ENCODE data around the gene STK33. TPM values are rescaled to one million over a fixed set of nuclear protein-coding genes. Genes with fewer than 3 reads are reported as not detected.

The STK33 gene
- total RNA-seq, 3 donors from 2014 or later, result 0.90 to 15.1 (median 3.4) TPM

DNA sequence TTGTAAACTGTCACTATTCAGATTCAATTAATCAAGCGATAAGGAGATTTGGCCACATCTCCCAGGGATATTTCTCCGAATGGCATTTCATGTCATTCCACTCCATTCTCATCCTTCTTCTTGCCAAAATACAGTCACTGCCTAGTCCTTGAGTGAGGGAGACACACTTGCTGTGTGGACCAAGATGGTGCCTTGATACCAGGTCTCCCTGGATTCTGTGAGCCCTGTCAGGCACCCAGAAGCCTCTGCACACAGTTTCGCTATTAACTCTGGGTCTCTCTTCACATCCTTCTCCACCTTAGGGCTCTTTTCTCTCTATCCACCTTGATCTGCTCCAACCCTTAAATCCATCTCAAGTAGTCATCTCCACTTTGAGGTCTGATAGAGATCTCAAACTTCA is 210.4 kb downstream of the STK33 start:
- Histone ChIP-seq H3K36me3 (ENCODE audit: low read depth) (no peaks in the 10 kb centered on the region), H3K4me1 (ENCODE audit: low read depth) (no peaks in the 10 kb centered on the region), H3K4me3 (no peak overlapping the region), H3K9me3 (no peaks in the 10 kb centered on the region)
- intact Hi-C loops (cut with DNase I, micrococcal nuclease), result no loop called here
- DNase-seq (no peak), ATAC-seq (no peak)
- TF ChIP-seq, protein P1, sequence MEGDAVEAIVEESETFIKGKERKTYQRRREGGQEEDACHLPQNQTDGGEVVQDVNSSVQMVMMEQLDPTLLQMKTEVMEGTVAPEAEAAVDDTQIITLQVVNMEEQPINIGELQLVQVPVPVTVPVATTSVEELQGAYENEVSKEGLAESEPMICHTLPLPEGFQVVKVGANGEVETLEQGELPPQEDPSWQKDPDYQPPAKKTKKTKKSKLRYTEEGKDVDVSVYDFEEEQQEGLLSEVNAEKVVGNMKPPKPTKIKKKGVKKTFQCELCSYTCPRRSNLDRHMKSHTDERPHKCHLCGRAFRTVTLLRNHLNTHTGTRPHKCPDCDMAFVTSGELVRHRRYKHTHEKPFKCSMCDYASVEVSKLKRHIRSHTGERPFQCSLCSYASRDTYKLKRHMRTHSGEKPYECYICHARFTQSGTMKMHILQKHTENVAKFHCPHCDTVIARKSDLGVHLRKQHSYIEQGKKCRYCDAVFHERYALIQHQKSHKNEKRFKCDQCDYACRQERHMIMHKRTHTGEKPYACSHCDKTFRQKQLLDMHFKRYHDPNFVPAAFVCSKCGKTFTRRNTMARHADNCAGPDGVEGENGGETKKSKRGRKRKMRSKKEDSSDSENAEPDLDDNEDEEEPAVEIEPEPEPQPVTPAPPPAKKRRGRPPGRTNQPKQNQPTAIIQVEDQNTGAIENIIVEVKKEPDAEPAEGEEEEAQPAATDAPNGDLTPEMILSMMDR (IDR thresholded peaks at IDR 0.05), result no peak

GRCh38 chr11:8383227-8383626 is 210.8 kb downstream of the STK33 start:
- Histone ChIP-seq H3K36me3 (ENCODE audit: low read depth) (no peaks in the 10 kb centered on the region), H3K9me3 (no peaks in the 10 kb centered on the region), H3K4me1 (ENCODE audit: low read depth) (no peaks in the 10 kb centered on the region), H3K4me3 (no peak overlapping the region)
- intact Hi-C loops (cut with DNase I, micrococcal nuclease), result no loop called here
- ATAC-seq, result no peak
- no peak for DNase-seq
- TF ChIP-seq, protein P1 (IDR thresholded peaks at IDR 0.05), result no peak

DNA sequence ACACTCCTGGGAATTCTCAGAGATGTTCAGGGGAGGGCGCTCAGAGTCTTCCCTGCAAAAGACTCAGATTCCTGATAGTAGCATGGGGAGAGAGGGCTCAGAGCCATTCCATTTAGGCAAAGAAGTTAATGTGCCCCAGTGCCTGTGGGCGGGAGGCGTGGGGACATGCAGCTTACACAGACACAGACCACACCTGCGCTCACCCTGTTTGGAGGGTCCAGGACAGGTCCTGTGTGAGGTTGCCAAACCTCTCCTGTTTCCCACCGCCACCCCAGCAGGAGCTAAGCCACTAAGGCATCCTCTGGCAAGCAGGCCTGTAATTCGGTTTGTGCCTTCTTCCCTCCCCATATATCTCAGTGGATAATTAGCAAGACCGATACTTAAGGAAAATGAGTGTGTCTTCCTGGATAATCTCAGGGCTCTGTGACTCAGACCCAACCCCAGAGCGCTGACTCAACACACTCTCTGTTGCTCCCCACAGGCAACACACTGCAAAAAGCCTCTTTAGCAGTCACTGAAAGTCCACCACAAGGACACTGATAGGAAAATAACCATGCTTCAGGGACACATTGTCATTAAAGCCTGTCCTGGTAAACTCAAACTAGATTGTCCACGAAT is 211.5 kb downstream of the STK33 start:
- intact Hi-C loops (cut with DNase I, micrococcal nuclease), result no loop called here
- H3K36me3 ChIP-seq (ENCODE audit: low read depth), result no peaks in the 10 kb centered on the region
- DNase-seq, result no peak
- ATAC-seq, result no peak
- H3K4me3 ChIP-seq, result no peak overlapping the region
- no peaks in the 10 kb centered on the region for H3K9me3 ChIP-seq
- H3K4me1 ChIP-seq (ENCODE audit: low read depth), result no peaks in the 10 kb centered on the region
- TF ChIP-seq, protein P1 (IDR thresholded peaks at IDR 0.05), result no peak

DNA sequence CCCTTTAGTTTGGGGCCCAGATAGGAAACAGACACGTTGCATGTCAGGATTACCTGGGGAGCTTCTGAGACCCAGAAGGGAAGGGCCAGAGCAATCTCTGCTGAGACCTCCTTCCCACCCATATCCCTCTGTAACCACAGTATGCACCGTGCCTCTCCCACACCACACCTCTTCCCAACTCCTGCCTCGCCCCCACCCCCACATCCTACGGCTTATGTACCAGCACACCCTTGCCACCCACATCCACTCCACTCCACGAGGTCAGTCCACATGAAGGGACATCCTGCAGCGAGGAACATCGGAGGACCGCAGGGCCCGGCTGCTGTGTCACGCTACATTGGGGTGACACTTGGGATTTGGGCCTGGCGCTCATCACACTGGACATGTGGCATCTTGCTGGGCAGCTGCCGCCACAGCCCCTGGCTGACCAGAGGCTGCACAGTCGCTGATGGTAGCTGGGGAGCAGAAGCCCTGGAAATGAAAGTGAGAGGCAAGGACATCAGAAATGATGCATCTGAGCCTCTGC is 212.1 kb downstream of the STK33 start:
- no peaks in the 10 kb centered on the region for H3K36me3 ChIP-seq (ENCODE audit: low read depth)
- TF ChIP-seq, protein P1 (IDR thresholded peaks at IDR 0.05), result no peak
- intact Hi-C loops (cut with DNase I, micrococcal nuclease), result no loop called here
- DNase-seq (no peak), ATAC-seq (no peak)
- no peak overlapping the region for H3K4me3 ChIP-seq
- H3K9me3 ChIP-seq, result no peaks in the 10 kb centered on the region
- H3K4me1 ChIP-seq (ENCODE audit: low read depth), result no peaks in the 10 kb centered on the region

- Histone ChIP-seq H3K36me3 (ENCODE audit: low read depth) (no peaks in the 10 kb centered on the region), H3K4me3 (no peak overlapping the region), H3K9me3 (no peaks in the 10 kb centered on the region), H3K4me1 (ENCODE audit: low read depth) (no peaks in the 10 kb centered on the region)
- ATAC-seq (no peak), DNase-seq (no peak)
- intact Hi-C loops (cut with DNase I, micrococcal nuclease), result no loop called here
- TF ChIP-seq, protein P1 (IDR thresholded peaks at IDR 0.05), result no peak
Observed at GRCh38 chr11:8381343-8381742, 212.7 kb downstream of the STK33 start.
